K562 (cell line): ENCODE measurements around the gene PMIS2. TPM values are rescaled to one million over a fixed set of nuclear protein-coding genes. Genes with fewer than 3 reads are reported as not detected.
A peak's percentile ranks its signal among the peaks of the same experiment; 100 is the strongest.

Experiments used
- ADNP ChIP-seq: fragments of 200-800 bp; sonication (Bioruptor generic); IDR thresholded peaks from 2 replicates; pipeline ENCODE4 v1.6.1; 2016; ENCODE audit warnings: missing genetic modification characterization, missing compliant biosample characterization
- BRD4 ChIP-seq: fragments of 200-600 bp; sonication (generic); IDR thresholded peaks from 2 replicates; pipeline ENCODE4 v1.6.1; 2017; ENCODE audit warnings: inconsistent platforms
- EGR1 ChIP-seq: fragments of 450-650 bp; conservative IDR thresholded peaks from 2 replicates; pipeline ENCODE4 v1.6.1; 2017; ENCODE audit warnings: mild to moderate bottlenecking
- EP300 ChIP-seq: IDR thresholded peaks from 2 replicates; pipeline ENCODE4 v1.6.1; 2012; ENCODE audit warnings: low read length, improper control_type of control experiment
- JUN ChIP-seq, 2 experiments: sonication (generic) in 1 of 2; formaldehyde crosslinking in 1 of 2; IDR thresholded peaks; 2 replicates each; pipeline versions ENCODE4 v1.6.1 to v1.8.0; 2012 to 2022; ENCODE audit warnings: borderline replicate concordance in 2 of 2, mild to moderate bottlenecking in 2 of 2, improper control_type of control experiment in 1 of 2, low read depth in 1 of 2, low read length in 1 of 2, missing genetic modification reagents in 1 of 2
- KLF1 ChIP-seq: fragments of 450-650 bp; IDR thresholded peaks from 2 replicates; pipeline ENCODE4 v1.6.1; 2016; ENCODE audit warnings: missing genetic modification characterization, missing compliant biosample characterization
- KLF6 ChIP-seq: fragments of 250-450 bp; sonication (Bioruptor Pico); IDR thresholded peaks from 2 replicates; pipeline ENCODE4 v1.4.0; 2020; ENCODE audit warnings: mild to moderate bottlenecking, moderate library complexity, borderline replicate concordance
- LCOR ChIP-seq: sonication (generic); formaldehyde crosslinking; IDR thresholded peaks from 2 replicates; pipeline ENCODE4 v1.8.0; 2022; ENCODE audit warnings: mild to moderate bottlenecking, missing genetic modification reagents
- NBN ChIP-seq: fragments of 450-650 bp; IDR thresholded peaks from 2 replicates; pipeline ENCODE4 v1.6.1; 2016; ENCODE audit warnings: low read depth, mild to moderate bottlenecking
- NR2C1 ChIP-seq, 2 experiments: fragments of 450-650 bp; IDR thresholded peaks; 2 replicates each; pipeline ENCODE4 v1.6.1; 2017; ENCODE audit warnings: mild to moderate bottlenecking in 2 of 2, antibody characterized with exemption in 1 of 2, inconsistent platforms in 1 of 2, missing compliant biosample characterization in 1 of 2, missing genetic modification characterization in 1 of 2
- PHB ChIP-seq: fragments of 250-450 bp; sonication (Bioruptor Pico); IDR thresholded peaks from 2 replicates; pipeline ENCODE4 v1.5.0; 2021
- PTBP1 ChIP-seq: fragments of 200-400 bp; formaldehyde crosslinking; IDR thresholded peaks from 2 replicates; pipeline ENCODE4 v1.6.1; 2017; ENCODE audit warnings: low read depth, low read length
- RFX5 ChIP-seq: IDR thresholded peaks from 2 replicates; pipeline ENCODE4 v1.6.1; 2011; ENCODE audit warnings: low read depth, mild to moderate bottlenecking, improper control_type of control experiment, low read length
- SNRNP70 ChIP-seq: fragments of 200-400 bp; formaldehyde crosslinking; optimal IDR thresholded peaks from 2 replicates; pipeline ENCODE3; 2017; ENCODE audit warnings: low read depth, low read length
- YY1 ChIP-seq, 3 experiments: IDR thresholded peaks; 2 replicates each; pipeline ENCODE4 v1.6.1; 2011; ENCODE audit warnings: low read length in 2 of 3, mild to moderate bottlenecking in 2 of 3, moderate library complexity in 2 of 3, borderline replicate concordance in 1 of 3, control low read depth in 1 of 3, low read depth in 1 of 3; ENCODE audit not compliant: insufficient read depth in 3 of 3, insufficient replicate concordance in 2 of 3, control insufficient read depth in 1 of 3, insufficient read length in 1 of 3; ENCODE audit errors: extremely low read depth in 1 of 3
- ZNF584 ChIP-seq: fragments of 200-800 bp; sonication (Bioruptor generic); IDR thresholded peaks from 2 replicates; pipeline ENCODE4 v1.6.1; 2016; ENCODE audit warnings: low read depth, mild to moderate bottlenecking, missing genetic modification characterization, missing compliant biosample characterization
- polyA plus RNA-seq, 8 experiments: library from polyadenylated mRNA; depleted of rRNA in 4 of 8; stranded (reverse) in 5 of 8; unstranded in 3 of 8; fragments of >200 nt; fragmentation: Nextera tagmentation in 2 of 8; fragmentation: Illumina TruSeq in 1 of 8; extraction: Ambion mirVana in 2 of 8; extraction: Trizol in 1 of 8; gene quantifications; 2 replicates each; pipeline versions ENCODE4 v1.2.1 to v1.2.3, GENCODE V29; 2011 to 2014; ENCODE audit warnings: inconsistent platforms in 1 of 8, missing spikeins in 1 of 8
- total RNA-seq, 7 experiments: library from RNA; depleted of rRNA in 6 of 7; stranded (reverse); fragments of >200 nt in 6 of 7; fragmentation: Illumina TruSeq in 2 of 7; extraction: Trizol in 2 of 7; gene quantifications; 2 replicates each; pipeline versions ENCODE4 v1.2.1 to v1.2.3, GENCODE V29; 2011 to 2021; ENCODE audit warnings: low replicate concordance in 1 of 7
- TF ChIP-seq, protein P1 (sequence below): sonication (generic); formaldehyde crosslinking; IDR thresholded peaks from 2 replicates; pipeline ENCODE4 v1.8.0; 2022; ENCODE audit warnings: missing genetic modification reagents, mild to moderate bottlenecking, moderate library complexity, borderline replicate concordance
- TF ChIP-seq, protein P2 (sequence below), 2 experiments: fragments of 250-450 bp in 1 of 2; fragments of 450-650 bp in 1 of 2; sonication (Bioruptor Pico) in 1 of 2; IDR thresholded peaks; 2 replicates each; pipeline versions ENCODE4 v1.6.1 to v1.8.0; 2016 to 2021; ENCODE audit warnings: mild to moderate bottlenecking in 2 of 2, moderate library complexity in 2 of 2, missing compliant biosample characterization in 1 of 2, missing genetic modification characterization in 1 of 2
- TF ChIP-seq, protein P3 (sequence below): fragments of 450-650 bp; IDR thresholded peaks from 2 replicates; pipeline ENCODE4 v1.6.1; 2016; ENCODE audit warnings: borderline replicate concordance

Gene PMIS2
- total and polyA plus RNA-seq, 9 of the 15 experiments (the other 6 are each of a cell fraction or from before 2014, with no cell fraction given): not detected

DNA sequence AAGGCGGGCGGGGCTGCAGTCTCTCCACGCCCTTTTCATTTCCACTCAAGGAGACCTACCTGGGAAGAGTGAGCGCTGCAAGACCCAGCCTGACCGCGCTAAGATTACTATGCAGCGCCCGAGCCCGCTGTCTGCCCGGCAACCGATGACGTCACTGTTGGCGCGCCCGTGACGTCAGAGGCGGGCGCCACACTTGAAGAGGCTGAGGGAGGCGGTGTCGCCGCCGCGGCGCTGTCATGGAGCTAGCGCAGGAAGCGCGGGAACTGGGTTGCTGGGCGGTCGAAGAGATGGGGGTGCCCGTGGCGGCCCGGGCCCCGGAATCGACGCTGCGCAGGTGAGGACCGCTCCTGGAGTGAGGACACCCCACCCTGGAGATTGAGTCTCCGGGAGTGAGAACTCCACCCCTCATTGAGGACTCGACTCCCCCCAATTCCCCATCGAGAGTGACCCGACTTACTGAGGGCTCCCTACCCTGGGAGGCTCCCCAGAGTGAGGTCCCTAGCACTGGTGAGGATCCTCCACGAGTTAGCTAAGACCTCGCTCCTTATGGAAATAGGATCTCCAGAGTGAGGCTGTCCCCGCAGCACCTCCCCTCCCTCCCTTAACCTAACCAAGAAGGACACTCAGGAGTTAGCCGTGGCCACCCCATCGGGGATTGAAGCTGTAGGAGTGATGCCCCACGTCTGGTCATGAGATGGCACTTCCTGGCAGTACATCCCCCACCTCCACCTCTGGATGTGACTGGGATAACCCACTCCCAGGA, 26.8 kb downstream of the PMIS2 start, which contains the start of gene HAUS5 (continued):
- 0 out of 2 replicates have a peak, but pooled peaks have one; percentile 44 for TF ChIP-seq PHB
- 0 out of 2 replicates have a peak, but pooled peaks have one; percentile 19 for TF ChIP-seq EGR1
- no peak for TF ChIP-seq SNRNP70
- peak; percentile 56; the same call in 1 of the 2 replicates for TF ChIP-seq KLF1
- peak; percentile 32 to 87 (median 78) for TF ChIP-seq YY1 (IDR thresholded peaks at IDR 0.05; ENCODE audit: borderline replicate concordance in 1 of 3, control insufficient read depth in 1 of 3, extremely low read depth in 1 of 3, insufficient read depth in 3 of 3, insufficient read length in 1 of 3, insufficient replicate concordance in 2 of 3, low read depth in 1 of 3, low read length in 2 of 3)
- 0 out of 2 replicates have a peak, but pooled peaks have one; percentile 71 for TF ChIP-seq LCOR
- no peak for TF ChIP-seq BRD4
- TF ChIP-seq, protein P1, sequence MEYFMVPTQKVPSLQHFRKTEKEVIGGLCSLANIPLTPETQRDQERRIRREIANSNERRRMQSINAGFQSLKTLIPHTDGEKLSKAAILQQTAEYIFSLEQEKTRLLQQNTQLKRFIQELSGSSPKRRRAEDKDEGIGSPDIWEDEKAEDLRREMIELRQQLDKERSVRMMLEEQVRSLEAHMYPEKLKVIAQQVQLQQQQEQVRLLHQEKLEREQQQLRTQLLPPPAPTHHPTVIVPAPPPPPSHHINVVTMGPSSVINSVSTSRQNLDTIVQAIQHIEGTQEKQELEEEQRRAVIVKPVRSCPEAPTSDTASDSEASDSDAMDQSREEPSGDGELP: peak; percentile 84
- peak; percentile 76; the same call in 1 of the 2 replicates for TF ChIP-seq KLF6
- peak; percentile 100 for TF ChIP-seq NBN
- TF ChIP-seq RFX5: peak; percentile 100
- TF ChIP-seq PTBP1: no peak
- 0 out of 2 replicates have a peak, but pooled peaks have one; percentile 11 for TF ChIP-seq EP300
- no peak for TF ChIP-seq NR2C1 (IDR thresholded peaks at IDR 0.05)
- TF ChIP-seq NR2C1 (tag; IDR thresholded peaks at IDR 0.05): no peak
- TF ChIP-seq JUN (IDR thresholded peaks at IDR 0.05; ENCODE audit: borderline replicate concordance, low read depth, low read length): peak; percentile 99
- peak; percentile 55; the same call in 1 of the 2 replicates for TF ChIP-seq JUN (CRISPR knock-in tag; IDR thresholded peaks at IDR 0.05; ENCODE audit: borderline replicate concordance)
- TF ChIP-seq, protein P2, sequence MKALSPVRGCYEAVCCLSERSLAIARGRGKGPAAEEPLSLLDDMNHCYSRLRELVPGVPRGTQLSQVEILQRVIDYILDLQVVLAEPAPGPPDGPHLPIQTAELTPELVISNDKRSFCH (CRISPR knock-in tag; IDR thresholded peaks at IDR 0.05): no peak
- TF ChIP-seq, protein P2 (tag; IDR thresholded peaks at IDR 0.05): peak; percentile 56
- no peak for TF ChIP-seq ZNF584 (CRISPR knock-in tag)
- no peak for TF ChIP-seq ADNP (tag)
- TF ChIP-seq, protein P3, sequence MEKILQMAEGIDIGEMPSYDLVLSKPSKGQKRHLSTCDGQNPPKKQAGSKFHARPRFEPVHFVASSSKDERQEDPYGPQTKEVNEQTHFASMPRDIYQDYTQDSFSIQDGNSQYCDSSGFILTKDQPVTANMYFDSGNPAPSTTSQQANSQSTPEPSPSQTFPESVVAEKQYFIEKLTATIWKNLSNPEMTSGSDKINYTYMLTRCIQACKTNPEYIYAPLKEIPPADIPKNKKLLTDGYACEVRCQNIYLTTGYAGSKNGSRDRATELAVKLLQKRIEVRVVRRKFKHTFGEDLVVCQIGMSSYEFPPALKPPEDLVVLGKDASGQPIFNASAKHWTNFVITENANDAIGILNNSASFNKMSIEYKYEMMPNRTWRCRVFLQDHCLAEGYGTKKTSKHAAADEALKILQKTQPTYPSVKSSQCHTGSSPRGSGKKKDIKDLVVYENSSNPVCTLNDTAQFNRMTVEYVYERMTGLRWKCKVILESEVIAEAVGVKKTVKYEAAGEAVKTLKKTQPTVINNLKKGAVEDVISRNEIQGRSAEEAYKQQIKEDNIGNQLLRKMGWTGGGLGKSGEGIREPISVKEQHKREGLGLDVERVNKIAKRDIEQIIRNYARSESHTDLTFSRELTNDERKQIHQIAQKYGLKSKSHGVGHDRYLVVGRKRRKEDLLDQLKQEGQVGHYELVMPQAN: peak; percentile 87
